Loucy (cell line): Measurements from ENCODE around the gene SLC25A12.
"Not testable (repeated sequence)": the region's sequence is repeated elsewhere in the genome, so short reads cannot be mapped to it uniquely, and the experiment has no call there.

Experiments
- H2AFZ ChIP-seq: fragments of 200-600 bp; sonication (generic); 2 replicates; pipeline ENCODE4 v1.6.0; 2016; ENCODE audit warnings: antibody characterized with exemption, mild to moderate bottlenecking, low read length, moderate library complexity
- H3F3A ChIP-seq: fragments of 200-600 bp; 2 replicates; pipeline ENCODE4 v1.6.0; 2016; ENCODE audit warnings: antibody characterized with exemption, low read depth, mild to moderate bottlenecking
- H3K27me3 ChIP-seq: fragments of 200-600 bp; sonication (generic); 2 replicates; pipeline ENCODE4 v1.6.1; 2014; ENCODE audit warnings: low read length, mild to moderate bottlenecking; ENCODE audit not compliant: insufficient read depth, poor library complexity, severe bottlenecking
- H3K36me3 ChIP-seq: fragments of 200-600 bp; sonication (generic); 2 replicates; pipeline ENCODE4 v1.6.1; 2016; ENCODE audit warnings: low read length; ENCODE audit not compliant: insufficient read depth
- H3K4me1 ChIP-seq: fragments of 200-600 bp; sonication (generic); 2 replicates; pipeline ENCODE4 v1.5.1; 2014; ENCODE audit warnings: low read length, mild to moderate bottlenecking; ENCODE audit not compliant: insufficient read depth, poor library complexity, severe bottlenecking
- H3K4me2 ChIP-seq: fragments of 200-600 bp; sonication (generic); 2 replicates; pipeline ENCODE4 v1.6.0; 2014; ENCODE audit warnings: antibody characterized with exemption, low read length, low read depth, mild to moderate bottlenecking; ENCODE audit not compliant: poor library complexity, severe bottlenecking
- H3K4me3 ChIP-seq: fragments of 200-600 bp; sonication (generic); 2 replicates; pipeline ENCODE4 v1.5.1; 2014; ENCODE audit warnings: low read length, mild to moderate bottlenecking, mixed read lengths; ENCODE audit not compliant: poor library complexity, severe bottlenecking
- H3K79me2 ChIP-seq: fragments of 200-600 bp; sonication (generic); 2 replicates; pipeline ENCODE4 v1.6.1; 2014; ENCODE audit warnings: low read length; ENCODE audit not compliant: insufficient read depth
- H3K9ac ChIP-seq: fragments of 200-600 bp; sonication (generic); 2 replicates; pipeline ENCODE4 v1.6.0; 2014; ENCODE audit warnings: mild to moderate bottlenecking, low read depth, low read length, moderate library complexity; ENCODE audit not compliant: poor library complexity, severe bottlenecking
- H3K9me2 ChIP-seq: fragments of 200-600 bp; sonication (generic); replicated peaks from 2 replicates; pipeline ENCODE4 v1.6.1; 2016; ENCODE audit warnings: low read depth, low read length, mixed read lengths
- H3K9me3 ChIP-seq: fragments of 200-600 bp; sonication (generic); 2 replicates; pipeline ENCODE4 v1.6.1; 2014; ENCODE audit warnings: mild to moderate bottlenecking, antibody characterized with exemption, low read length, low read depth; ENCODE audit not compliant: insufficient read depth
- H4K20me1 ChIP-seq: fragments of 200-600 bp; sonication (generic); 2 replicates; pipeline ENCODE4 v1.6.0; 2014; ENCODE audit warnings: antibody characterized with exemption, low read length, mild to moderate bottlenecking; ENCODE audit not compliant: insufficient read depth, poor library complexity, severe bottlenecking
- EZH2phosphoT487 ChIP-seq: fragments of 200-600 bp; IDR thresholded peaks from 2 replicates; pipeline ENCODE4 v1.6.1; 2018; ENCODE audit warnings: antibody characterized with exemption, mild to moderate bottlenecking, moderate library complexity, borderline replicate concordance
- TF ChIP-seq, protein P1 (sequence below): fragments of 200-600 bp; sonication (generic); conservative IDR thresholded peaks from 2 replicates; pipeline ENCODE4 v1.5.1; 2014; ENCODE audit warnings: mild to moderate bottlenecking, antibody characterized with exemption, low read length

The SLC25A12 gene

DNA sequence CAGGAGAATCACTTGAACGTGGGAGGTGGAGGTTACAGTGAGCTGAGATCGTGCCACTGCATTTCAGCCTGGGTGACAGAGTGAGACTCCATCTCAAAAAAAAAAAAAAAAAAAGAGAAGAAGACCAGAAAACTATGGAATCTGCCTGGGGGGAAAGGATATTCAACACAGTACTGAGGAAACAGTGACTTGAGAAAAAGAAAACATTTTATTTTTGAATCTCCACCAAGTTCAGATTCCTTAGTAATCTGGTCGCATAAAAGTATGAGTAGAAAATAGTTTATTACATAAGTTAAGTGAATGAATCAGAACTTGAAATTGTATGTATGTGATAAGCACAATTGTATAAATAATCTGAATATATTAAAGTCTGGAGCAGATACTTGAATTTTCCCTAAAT, 15.2 kb upstream of the SLC25A12 start:
- Histone ChIP-seq H3K9me2 (no peaks in the 10 kb centered on the region), H3K9me3 (no peaks in the 10 kb centered on the region), H3K9ac (no peak overlapping the region), H3K36me3 (no peaks in the 10 kb centered on the region), H3K4me1 (no peaks in the 10 kb centered on the region), H3K27me3 (no peaks in the 10 kb centered on the region), H3F3A (no peaks in the 10 kb centered on the region), H4K20me1 (no peaks in the 10 kb centered on the region), H3K4me2 (no peak overlapping the region), H3K4me3 (no peak overlapping the region), H3K79me2 (no peaks in the 10 kb centered on the region), H2AFZ (no peak overlapping the region)
- TF ChIP-seq, protein P1, sequence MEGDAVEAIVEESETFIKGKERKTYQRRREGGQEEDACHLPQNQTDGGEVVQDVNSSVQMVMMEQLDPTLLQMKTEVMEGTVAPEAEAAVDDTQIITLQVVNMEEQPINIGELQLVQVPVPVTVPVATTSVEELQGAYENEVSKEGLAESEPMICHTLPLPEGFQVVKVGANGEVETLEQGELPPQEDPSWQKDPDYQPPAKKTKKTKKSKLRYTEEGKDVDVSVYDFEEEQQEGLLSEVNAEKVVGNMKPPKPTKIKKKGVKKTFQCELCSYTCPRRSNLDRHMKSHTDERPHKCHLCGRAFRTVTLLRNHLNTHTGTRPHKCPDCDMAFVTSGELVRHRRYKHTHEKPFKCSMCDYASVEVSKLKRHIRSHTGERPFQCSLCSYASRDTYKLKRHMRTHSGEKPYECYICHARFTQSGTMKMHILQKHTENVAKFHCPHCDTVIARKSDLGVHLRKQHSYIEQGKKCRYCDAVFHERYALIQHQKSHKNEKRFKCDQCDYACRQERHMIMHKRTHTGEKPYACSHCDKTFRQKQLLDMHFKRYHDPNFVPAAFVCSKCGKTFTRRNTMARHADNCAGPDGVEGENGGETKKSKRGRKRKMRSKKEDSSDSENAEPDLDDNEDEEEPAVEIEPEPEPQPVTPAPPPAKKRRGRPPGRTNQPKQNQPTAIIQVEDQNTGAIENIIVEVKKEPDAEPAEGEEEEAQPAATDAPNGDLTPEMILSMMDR, result no peak
- no peak for TF ChIP-seq EZH2phosphoT487

DNA sequence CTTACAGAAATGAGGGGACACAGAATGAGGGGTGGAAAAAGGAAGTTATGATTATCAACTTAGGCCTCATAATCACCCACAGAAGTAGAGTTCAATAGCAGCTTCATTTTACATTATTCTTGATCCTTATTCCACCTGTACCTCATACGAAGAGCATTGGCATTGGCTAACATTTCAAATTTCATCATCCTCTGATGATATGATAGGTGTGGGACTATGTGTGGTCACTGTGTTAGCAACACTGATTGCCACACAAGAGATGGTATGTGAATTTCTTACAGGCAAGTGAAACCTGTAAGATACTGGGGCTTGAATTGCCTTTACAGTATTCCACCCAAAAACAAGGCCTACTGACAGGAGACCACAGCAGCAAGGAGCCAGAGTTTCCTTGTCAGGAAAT, 14.2 kb upstream of the SLC25A12 start:
- H3K4me3 ChIP-seq, result no peak overlapping the region
- no peak overlapping the region for H3K4me2 ChIP-seq
- H3K36me3 ChIP-seq, result no peaks in the 10 kb centered on the region
- H3K4me1 ChIP-seq, result no peaks in the 10 kb centered on the region
- no peaks in the 10 kb centered on the region for H3K79me2 ChIP-seq
- no peaks in the 10 kb centered on the region for H3K9me2 ChIP-seq
- TF ChIP-seq, protein P1, result no peak
- TF ChIP-seq EZH2phosphoT487, result no peak
- H3F3A ChIP-seq, result no peaks in the 10 kb centered on the region
- H3K9ac ChIP-seq, result no peak overlapping the region
- H4K20me1 ChIP-seq, result no peaks in the 10 kb centered on the region
- H2AFZ ChIP-seq, result no peak overlapping the region
- H3K9me3 ChIP-seq, result no peaks in the 10 kb centered on the region
- H3K27me3 ChIP-seq, result no peaks in the 10 kb centered on the region

DNA sequence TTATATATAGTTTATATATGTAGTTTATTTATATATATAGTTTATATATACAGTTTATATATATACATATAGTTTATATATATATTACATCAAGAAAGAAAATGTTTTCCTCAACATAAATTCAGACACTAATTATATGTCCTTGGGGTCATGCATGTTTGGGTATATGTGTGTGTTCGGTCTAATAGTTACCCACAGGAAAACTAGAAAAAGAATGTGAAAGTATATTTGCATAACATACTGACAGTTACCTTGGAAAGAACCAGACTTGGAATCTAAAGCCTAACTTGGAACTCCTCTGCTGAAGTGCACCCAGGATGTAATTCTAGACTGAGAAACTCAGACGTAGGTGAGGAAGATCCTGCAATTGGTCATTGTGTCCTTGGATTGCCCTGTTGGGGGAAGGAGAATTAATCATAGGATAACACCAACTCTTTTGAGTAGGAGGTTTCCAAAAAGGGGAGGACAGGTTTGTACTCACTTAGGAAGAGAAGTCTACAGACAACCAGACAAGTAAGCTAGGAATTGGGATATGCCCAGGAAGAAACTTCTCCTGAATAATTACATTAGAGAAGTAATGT, 8.9 kb upstream of the SLC25A12 start:
- Histone ChIP-seq H3K4me3 (no peak overlapping the region), H3K27me3 (no peaks in the 10 kb centered on the region), H3K79me2 (no peaks in the 10 kb centered on the region), H3F3A (no peaks in the 10 kb centered on the region), H3K9ac (no peak overlapping the region), H3K9me3 (no peaks in the 10 kb centered on the region), H3K9me2 (no peaks in the 10 kb centered on the region), H2AFZ (no peak overlapping the region), H3K4me1 (no peaks in the 10 kb centered on the region), H3K36me3 (no peaks in the 10 kb centered on the region), H4K20me1 (no peaks in the 10 kb centered on the region), H3K4me2 (no peak overlapping the region)
- TF ChIP-seq, protein P1, result no peak
- TF ChIP-seq EZH2phosphoT487, result no peak

DNA sequence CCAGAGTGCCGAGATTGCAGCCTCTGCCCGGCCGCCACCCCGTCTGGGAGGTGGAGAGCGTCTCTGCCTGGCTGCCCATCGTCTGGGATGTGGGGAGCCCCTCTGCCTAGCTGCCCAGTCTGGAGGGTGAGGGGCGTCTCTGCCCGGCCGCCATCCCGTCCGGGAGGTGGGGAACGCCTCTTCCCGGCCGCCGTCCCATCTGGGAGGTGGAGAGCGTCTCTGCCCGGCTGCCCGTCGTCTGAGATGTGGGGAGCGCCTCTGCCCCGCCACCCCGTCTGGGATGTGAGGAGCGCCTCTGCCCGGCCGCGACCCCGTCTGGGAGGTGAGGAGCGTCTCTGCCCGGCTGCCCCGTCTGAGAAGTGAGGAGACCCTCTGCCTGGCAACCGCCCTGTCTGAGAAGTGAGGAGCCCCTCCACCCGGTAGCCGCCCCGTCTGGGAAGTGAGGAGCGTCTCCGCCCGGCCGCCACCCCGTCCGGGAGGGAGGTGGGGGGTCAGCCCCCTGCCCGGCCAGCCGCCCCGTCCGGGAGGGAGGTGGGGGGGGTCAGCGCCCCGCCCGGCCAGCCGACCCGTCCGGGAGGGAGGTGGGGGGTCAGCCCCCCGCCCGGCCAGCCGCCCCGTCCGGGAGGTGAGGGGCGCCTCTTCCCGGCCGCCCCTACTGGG, 5.7 kb upstream of the SLC25A12 start:
- not testable (repeated sequence) for H3K9me2 ChIP-seq, H3K4me1 ChIP-seq, H3K4me2 ChIP-seq, H3K9me3 ChIP-seq, H3K4me3 ChIP-seq, H3K36me3 ChIP-seq, H3K79me2 ChIP-seq, H4K20me1 ChIP-seq, H3K9ac ChIP-seq, H2AFZ ChIP-seq, H3K27me3 ChIP-seq, H3F3A ChIP-seq
